ENCODE results near the gene ZNF785. TPM values are rescaled to one million over a fixed set of nuclear protein-coding genes. Genes with fewer than 3 reads are reported as not detected.
"Not testable (repeated sequence)": the region's sequence is repeated elsewhere in the genome, so short reads cannot be mapped to it uniquely, and the experiment has no call there.

The ZNF785 gene
- total RNA-seq, 4 donors from 2014 or later: 2.7 to 10.9 (median 5.6) TPM

DNA sequence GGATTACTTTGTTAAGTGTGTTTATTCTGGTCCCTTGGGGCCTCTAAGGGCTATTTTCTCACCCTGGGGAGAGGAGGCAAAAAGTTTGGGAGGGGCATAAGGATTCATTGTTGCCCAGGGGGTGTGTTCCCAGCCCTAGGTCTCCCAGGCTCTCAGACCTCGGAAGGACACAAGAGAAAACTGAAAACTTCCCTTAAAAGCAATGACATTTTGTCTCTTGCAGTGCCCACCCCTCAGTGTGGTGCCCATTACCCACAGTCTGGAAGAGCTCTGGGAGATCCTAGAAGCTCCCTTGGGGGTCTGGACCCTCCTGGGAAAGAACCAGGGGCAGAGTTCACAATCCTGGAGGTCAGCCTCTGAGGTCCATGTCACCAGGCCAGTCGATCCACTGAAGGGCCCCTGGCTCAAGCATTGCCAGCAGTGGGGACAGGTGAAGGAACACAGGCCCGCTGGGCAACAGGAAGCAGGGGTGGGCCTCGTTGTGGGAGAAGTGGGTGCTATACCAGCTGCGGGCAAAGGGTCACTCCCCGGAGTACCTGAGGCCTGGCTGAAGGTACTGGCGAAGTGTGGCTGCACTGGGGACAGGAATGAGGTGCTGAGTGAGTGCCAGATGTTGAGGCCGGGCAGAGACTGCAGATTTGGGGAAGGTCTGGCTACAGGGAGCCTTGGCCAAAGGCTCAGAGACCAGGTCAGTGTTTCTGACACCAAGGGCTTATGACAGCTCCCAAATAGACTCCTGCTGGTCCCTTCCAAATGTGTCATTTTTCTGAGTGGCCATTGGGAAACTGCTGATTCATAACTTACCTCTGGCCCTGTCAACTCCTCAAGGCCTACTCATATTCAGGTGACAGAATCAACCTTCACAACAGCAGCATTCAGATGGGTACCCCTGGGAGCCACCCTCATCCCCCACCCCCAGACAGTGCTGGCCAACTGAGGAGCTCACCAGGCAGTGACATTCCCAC is 46.2 kb downstream of the ZNF785 start:
- H3K27me3 ChIP-seq: no peaks in the 10 kb centered on the region
- H3K4me3 ChIP-seq: no peak overlapping the region
- H3K36me3 ChIP-seq: no peaks in the 10 kb centered on the region
- no peak for DNase-seq
- TF ChIP-seq, protein P1, sequence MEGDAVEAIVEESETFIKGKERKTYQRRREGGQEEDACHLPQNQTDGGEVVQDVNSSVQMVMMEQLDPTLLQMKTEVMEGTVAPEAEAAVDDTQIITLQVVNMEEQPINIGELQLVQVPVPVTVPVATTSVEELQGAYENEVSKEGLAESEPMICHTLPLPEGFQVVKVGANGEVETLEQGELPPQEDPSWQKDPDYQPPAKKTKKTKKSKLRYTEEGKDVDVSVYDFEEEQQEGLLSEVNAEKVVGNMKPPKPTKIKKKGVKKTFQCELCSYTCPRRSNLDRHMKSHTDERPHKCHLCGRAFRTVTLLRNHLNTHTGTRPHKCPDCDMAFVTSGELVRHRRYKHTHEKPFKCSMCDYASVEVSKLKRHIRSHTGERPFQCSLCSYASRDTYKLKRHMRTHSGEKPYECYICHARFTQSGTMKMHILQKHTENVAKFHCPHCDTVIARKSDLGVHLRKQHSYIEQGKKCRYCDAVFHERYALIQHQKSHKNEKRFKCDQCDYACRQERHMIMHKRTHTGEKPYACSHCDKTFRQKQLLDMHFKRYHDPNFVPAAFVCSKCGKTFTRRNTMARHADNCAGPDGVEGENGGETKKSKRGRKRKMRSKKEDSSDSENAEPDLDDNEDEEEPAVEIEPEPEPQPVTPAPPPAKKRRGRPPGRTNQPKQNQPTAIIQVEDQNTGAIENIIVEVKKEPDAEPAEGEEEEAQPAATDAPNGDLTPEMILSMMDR (IDR thresholded peaks at IDR 0.05): no peak
- no peak for TF ChIP-seq POLR2A (IDR thresholded peaks at IDR 0.05)
- intact Hi-C loops (cut with DNase I): no loop called here
- peaks cover 6 to 19% (median 12%) of the 10 kb centered on the region in 3 donors for H3K4me1 ChIP-seq
- no peaks in the 10 kb centered on the region for H3K9me3 ChIP-seq
- no peak overlapping the region for H3K27ac ChIP-seq
- WGBS, 2 donors: 75 to 80% methylated on average over 1 to 7 of the region's 8 CpGs

DNA sequence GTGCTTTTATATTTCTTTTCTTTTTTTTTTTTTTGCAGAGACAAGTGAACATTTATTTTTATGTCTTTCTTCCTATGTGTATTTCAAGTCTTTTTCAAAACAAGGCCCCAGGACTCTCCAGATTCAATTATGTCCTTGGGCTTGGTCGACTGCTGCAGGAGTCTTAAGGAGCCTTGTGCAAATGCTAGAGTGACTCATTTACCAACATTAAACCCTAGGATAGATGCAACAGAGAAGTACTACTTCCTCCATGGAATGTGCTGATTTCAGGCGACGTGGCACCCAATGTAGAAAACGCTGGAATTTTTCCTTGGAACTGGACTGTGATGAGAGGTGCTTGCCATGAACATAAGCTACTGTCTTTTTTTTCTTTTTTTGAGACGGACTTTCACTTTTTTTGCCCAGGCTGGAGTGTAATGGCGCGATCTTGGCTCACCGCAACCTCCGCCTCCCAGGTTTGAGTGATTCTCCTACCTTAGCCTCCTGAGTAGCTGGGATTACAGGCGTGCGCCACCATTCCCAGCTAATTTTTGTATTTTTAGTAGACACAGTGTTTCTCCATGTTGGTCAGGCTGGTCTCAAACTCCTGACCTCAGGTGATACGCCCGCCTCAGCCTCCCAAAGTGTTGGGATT is 49.0 kb downstream of the ZNF785 start:
- WGBS, 2 donors: 91 to 92% methylated on average over 13 of the region's 13 CpGs
- H3K4me3 ChIP-seq; DNase-seq; intact Hi-C loops (cut with DNase I); H3K27me3 ChIP-seq; H3K9me3 ChIP-seq: not testable (repeated sequence)
- Histone ChIP-seq H3K4me1 (peaks cover 14 to 45% (median 21%) of the 10 kb centered on the region in 3 donors), H3K27ac (peak overlapping the region in 2 of 4 donors; percentile 96 to 98), H3K36me3 (peaks cover 8 to 17% (median 11%) of the 10 kb centered on the region in 3 donors)

DNA sequence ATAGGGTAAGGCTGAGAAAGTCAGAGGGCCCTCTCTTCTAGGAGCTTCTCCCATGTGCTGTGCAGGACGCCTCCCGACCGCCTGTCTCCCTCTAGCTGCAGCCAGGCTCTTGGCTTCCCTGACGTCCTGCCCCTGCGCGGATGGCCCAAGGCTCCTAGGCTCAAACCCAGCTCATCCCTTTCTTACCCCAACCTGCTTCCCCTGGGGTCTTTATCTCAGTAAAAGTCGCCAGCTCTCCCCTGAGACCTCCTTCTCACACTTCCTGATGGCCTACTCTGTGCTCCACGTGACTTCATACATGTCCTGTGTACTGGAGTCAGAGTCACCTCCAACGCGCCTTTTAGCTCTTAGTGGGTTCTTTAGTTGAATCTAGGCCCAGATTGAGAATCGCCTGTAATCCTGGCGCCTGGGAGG is 49.7 kb downstream of the ZNF785 start:
- TF ChIP-seq, protein P1 (IDR thresholded peaks at IDR 0.05): peak; percentile 36 to 82 (median 73)
- TF ChIP-seq POLR2A (IDR thresholded peaks at IDR 0.05): no peak
- Histone ChIP-seq H3K27ac (peak overlapping the region; percentile 94 to 98 (median 97)), H3K4me3 (peak overlapping the region; percentile 62 to 88 (median 76)), H3K36me3 (peaks cover 8 to 24% (median 11%) of the 10 kb centered on the region in 3 donors), H3K9me3 (no peaks in the 10 kb centered on the region), H3K27me3 (no peaks in the 10 kb centered on the region), H3K4me1 (peaks cover 14 to 45% (median 21%) of the 10 kb centered on the region in 3 donors)
- intact Hi-C loops (cut with DNase I): no loop called here
- WGBS, 2 donors: 9 to 23% methylated on average over 9 to 12 of the region's 12 CpGs
- no peak for DNase-seq

DNA sequence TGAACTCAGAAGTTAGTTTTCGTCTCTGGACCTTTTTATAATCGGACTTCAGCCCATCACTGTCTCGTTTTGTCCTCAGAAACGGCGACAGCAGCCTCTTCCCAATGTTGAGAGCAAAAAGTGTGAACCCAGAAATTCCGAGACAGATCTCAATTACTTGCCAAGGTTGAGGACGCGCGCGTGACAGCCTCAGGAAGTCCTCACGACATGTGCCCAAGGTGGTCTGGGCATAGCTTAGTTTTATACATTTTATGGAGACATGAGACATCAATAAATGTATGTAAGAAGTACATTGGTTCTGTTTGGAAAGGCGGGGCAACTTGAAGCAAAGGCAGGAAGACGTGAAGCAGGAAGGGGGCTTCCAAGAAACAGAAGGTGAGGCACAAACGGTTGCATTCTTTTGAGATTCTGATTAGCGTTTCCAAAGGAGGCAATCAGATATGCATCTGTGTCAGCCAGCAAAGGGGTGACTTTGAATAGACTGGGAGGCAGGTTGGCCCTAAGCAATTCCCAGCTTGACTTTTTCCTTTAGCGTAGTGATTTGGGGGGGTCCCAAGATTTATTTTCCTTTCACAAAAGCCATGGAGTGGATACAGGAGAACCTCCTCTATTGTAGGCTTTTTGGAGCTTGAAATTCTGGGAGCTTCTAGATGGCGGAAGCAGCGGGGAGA is 50.3 kb downstream of the ZNF785 start:
- peaks cover 14 to 48% (median 21%) of the 10 kb centered on the region in 3 donors for H3K4me1 ChIP-seq
- TF ChIP-seq, protein P1 (IDR thresholded peaks at IDR 0.05): no peak
- no peak for TF ChIP-seq POLR2A (IDR thresholded peaks at IDR 0.05)
- H3K27me3 ChIP-seq: no peaks in the 10 kb centered on the region
- peaks cover 8 to 27% (median 11%) of the 10 kb centered on the region in 3 donors for H3K36me3 ChIP-seq
- H3K4me3 ChIP-seq: peak overlapping the region; percentile 62 to 88 (median 76)
- H3K27ac ChIP-seq: peak overlapping the region; percentile 94 to 98 (median 97)
- intact Hi-C loops (cut with DNase I): no loop called here
- 2 to 6% methylated on average over 16 to 18 of the region's 18 CpGs for WGBS, 2 donors
- no peak for DNase-seq
- no peaks in the 10 kb centered on the region for H3K9me3 ChIP-seq

DNA sequence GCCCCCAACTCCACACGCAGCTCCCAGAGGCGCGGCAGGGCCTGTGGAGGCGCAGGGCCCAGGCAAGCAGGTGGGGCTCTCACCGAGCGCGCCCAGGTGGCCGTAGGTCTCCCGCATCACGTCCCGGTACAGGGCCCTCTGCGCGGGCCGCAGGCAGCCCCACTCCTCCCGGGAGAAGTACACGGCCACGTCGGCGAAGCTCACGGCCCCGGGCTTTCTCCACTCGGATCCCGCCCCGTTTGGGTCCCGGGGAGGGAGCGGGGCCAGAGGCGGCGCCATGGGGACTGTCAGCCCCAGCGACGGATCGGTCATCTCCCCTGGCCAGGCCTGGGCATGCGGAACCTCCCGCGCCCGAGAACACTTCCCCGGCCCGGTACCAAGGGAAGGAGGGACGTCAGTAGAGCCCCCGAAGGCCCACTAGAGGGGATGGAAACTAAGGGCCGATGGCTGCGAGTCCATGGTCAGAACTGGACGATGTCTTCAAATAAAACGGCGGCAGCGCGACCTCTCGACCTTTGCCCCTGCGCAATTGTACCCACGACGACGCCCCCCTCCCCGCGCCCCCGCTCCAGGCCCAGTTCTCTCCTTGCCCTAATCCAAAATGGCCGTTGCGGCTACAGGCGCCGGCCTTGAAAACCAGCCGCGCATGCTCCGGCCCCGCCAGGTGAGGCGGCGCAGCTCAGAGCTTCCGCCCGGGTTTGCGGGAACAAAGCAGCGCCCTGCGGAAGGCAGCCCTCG is 51.0 kb downstream of the ZNF785 start, which contains the start of gene ZNF747:
Gene ZNF747, minus strand, starts transcription at position 491 of the 738 bp plus-strand sequence. Its CDS starts 179 bp downstream, at position 312.
- Histone ChIP-seq H3K36me3 (peaks cover 8 to 27% (median 11%) of the 10 kb centered on the region in 3 donors), H3K4me1 (peaks cover 14 to 53% (median 21%) of the 10 kb centered on the region in 3 donors), H3K27ac (peak within 1 kb of the TSS; percentile 94 to 98 (median 97)), H3K9me3 (no peaks in the 10 kb centered on the region), H3K4me3 (peak within 1 kb of the TSS; percentile 62 to 88 (median 76)), H3K27me3 (no peaks in the 10 kb centered on the region)
- DNase-seq: peak; percentile 37
- whole genome bisulfite sequencing, 2 donors: 0% methylated on average over 14 to 18 of the region's 70 CpGs
- peak in 3 of 4 donors; percentile 31 to 72 (median 55) for TF ChIP-seq POLR2A (IDR thresholded peaks at IDR 0.05)
- TF ChIP-seq, protein P1 (IDR thresholded peaks at IDR 0.05): peak in 2 of 6 experiments; percentile 8 to 32
- intact Hi-C loops (cut with DNase I): no loop called here
